Cardiac ventricle fibroblast (primary cell): ENCODE results near the gene OR6C75. TPM values are rescaled to one million over a fixed set of nuclear protein-coding genes. Genes with fewer than 3 reads are reported as not detected.

Source experiments
- total RNA-seq: library from RNA; depleted of rRNA; stranded (reverse); fragments of >200 nt; gene quantifications from 2 replicates; pipeline ENCODE4 v1.2.3, GENCODE V29; 2015

Gene OR6C75
- not detected in 2 replicates for total RNA-seq

DNA sequence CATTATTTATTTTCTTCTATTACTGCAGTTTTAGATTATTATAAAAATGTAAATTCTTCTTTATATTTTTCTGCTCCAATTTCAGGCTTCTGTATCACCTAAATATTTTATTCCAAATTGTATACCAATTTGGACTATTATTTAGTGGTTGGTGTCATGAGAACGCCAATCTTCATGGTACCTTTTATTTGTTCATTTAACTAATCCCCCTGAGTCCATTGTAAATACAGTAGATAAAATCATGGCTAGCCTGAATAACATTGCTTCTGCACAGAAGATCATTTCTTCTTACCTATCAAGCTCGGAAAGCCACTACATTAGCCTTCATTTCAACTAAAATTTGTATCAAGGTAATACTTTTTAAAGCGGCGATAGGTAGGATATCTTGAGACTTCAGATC is at the start of gene OR6C75:
TSS of gene OR6C75 (plus strand) at position 301 of the 400 bp plus-strand sequence. CDS start 2,136 bp downstream, outside the sequence.

GRCh38 chr12:55314043-55314442 is 48.7 kb upstream of the OR6C75 start, which contains the start of gene OR6C1:
TSS of gene OR6C1 (plus strand) at chr12:55314343. CDS start at chr12:55320600, 6,257 bp downstream.

GRCh38 chr12:55330446-55330845 is 32.3 kb upstream of the OR6C75 start, which contains the start of gene OR6C3:
TSS of gene OR6C3 (plus strand) at chr12:55330746. CDS start at chr12:55331701, 955 bp downstream.

DNA sequence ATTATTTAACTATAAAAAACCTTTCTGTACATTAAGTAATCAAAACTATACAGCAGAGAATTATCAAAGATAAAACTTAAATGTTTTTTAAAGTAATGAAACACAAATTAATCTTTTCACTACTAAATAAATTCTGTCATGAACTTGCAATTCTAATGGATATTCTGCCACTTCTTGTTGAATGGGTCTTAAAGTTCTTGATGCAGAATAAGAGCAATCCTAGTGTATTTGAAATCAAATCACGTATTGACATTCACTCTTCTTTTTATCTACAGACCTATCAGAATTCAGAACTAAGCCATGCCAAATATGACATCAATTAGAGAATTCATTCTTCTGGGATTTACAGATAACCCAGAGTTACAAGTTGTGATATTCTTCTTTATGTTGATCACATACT is 37.5 kb downstream of the OR6C75 start, which contains the start of gene OR6C65:
TSS of gene OR6C65 (plus strand) at position 301 of the 400 bp plus-strand sequence. CDS start at position 301, 0 bp downstream.

Other genes with a start within 250 kb of the OR6C75 start
- gene OR9K2, start 236.6 kb upstream of the OR6C75 start, total RNA-seq = not detected in 2 replicates
- not detected in 2 replicates for gene OR10A7, start 141.9 kb upstream of the OR6C75 start, total RNA-seq
- not detected in 2 replicates for gene OR6C74, start 118.4 kb upstream of the OR6C75 start, total RNA-seq
- not detected in 2 replicates for gene OR6C6, start 66.4 kb upstream of the OR6C75 start, total RNA-seq
- gene OR6C1, start 48.6 kb upstream of the OR6C75 start, total RNA-seq = not detected in 2 replicates
- gene OR6C3, start 32.2 kb upstream of the OR6C75 start, total RNA-seq = not detected in 2 replicates
- not detected in 2 replicates for gene OR6C65, start 37.6 kb downstream of the OR6C75 start, total RNA-seq
- gene OR6C76, start 63.3 kb downstream of the OR6C75 start, total RNA-seq = not detected in 2 replicates
- not detected in 2 replicates for gene OR6C2, start 81.1 kb downstream of the OR6C75 start, total RNA-seq
- gene OR6C70, start 107.2 kb downstream of the OR6C75 start, total RNA-seq = not detected in 2 replicates
- gene OR6C68, start 129.4 kb downstream of the OR6C75 start, total RNA-seq = not detected in 2 replicates
- gene OR6C4, start 186.6 kb downstream of the OR6C75 start, total RNA-seq = not detected in 2 replicates
- gene OR2AP1, start 209.5 kb downstream of the OR6C75 start, total RNA-seq = not detected in 2 replicates